GM19025 (cell line): Measurements from ENCODE around the gene RASL11A.
"Not testable (repeated sequence)": the region's sequence is repeated elsewhere in the genome, so short reads cannot be mapped to it uniquely, and the experiment has no call there.

Experiments
- ATAC-seq: cut with Tn5 transposase; IDR thresholded peaks from one replicate; pipeline ENCODE4 v1.9.1; 2021; ENCODE audit warnings: mild to moderate bottlenecking, low read depth, moderate library complexity; ENCODE audit not compliant: unreplicated experiment

The RASL11A gene

GRCh38 chr13:27266917-27267316, 3.7 kb upstream of the RASL11A start:
- ATAC-seq = no peak

- ATAC-seq = no peak
Measured at GRCh38 chr13:27267596-27267995, 3.0 kb upstream of the RASL11A start.

GRCh38 chr13:27269114-27269665, 1.4 kb upstream of the RASL11A start:
- no peak for ATAC-seq

GRCh38 chr13:27271570-27272096, 1.0 kb downstream of the RASL11A start:
- ATAC-seq = no peak

- ATAC-seq = no peak
Measured at GRCh38 chr13:27273658-27274425, 3.2 kb downstream of the RASL11A start.

GRCh38 chr13:27274631-27275030, 4.0 kb downstream of the RASL11A start:
- no peak for ATAC-seq

- no peak for ATAC-seq
Measured at GRCh38 chr13:27276188-27276587, 5.6 kb downstream of the RASL11A start.

GRCh38 chr13:27279506-27279905, 8.9 kb downstream of the RASL11A start:
- ATAC-seq = no peak

GRCh38 chr13:27280009-27280656, 9.5 kb downstream of the RASL11A start:
- no peak for ATAC-seq

GRCh38 chr13:27280841-27281240, 10.2 kb downstream of the RASL11A start:
- ATAC-seq = no peak

GRCh38 chr13:27281420-27281819, 10.8 kb downstream of the RASL11A start:
- ATAC-seq = no peak

GRCh38 chr13:27283906-27284493, 13.4 kb downstream of the RASL11A start:
- ATAC-seq = no peak

- no peak for ATAC-seq
Measured at GRCh38 chr13:27288392-27288791, 17.8 kb downstream of the RASL11A start.

- no peak for ATAC-seq
Measured at GRCh38 chr13:27289011-27289665, 18.5 kb downstream of the RASL11A start.

GRCh38 chr13:27290715-27291114, 20.1 kb downstream of the RASL11A start:
- ATAC-seq = no peak

- ATAC-seq = not testable (repeated sequence)
Measured at GRCh38 chr13:27291967-27292366, 21.3 kb downstream of the RASL11A start.

GRCh38 chr13:27293076-27293691, 22.6 kb downstream of the RASL11A start:
- ATAC-seq = no peak

GRCh38 chr13:27293873-27294515, 23.4 kb downstream of the RASL11A start:
- ATAC-seq = no peak

GRCh38 chr13:27295096-27295495, 24.5 kb downstream of the RASL11A start:
- no peak for ATAC-seq

- ATAC-seq = no peak
Measured at GRCh38 chr13:27295660-27296059, 25.0 kb downstream of the RASL11A start.
